ENCODE measurements around the gene TYW1B.
"Not testable (repeated sequence)": the region's sequence is repeated elsewhere in the genome, so short reads cannot be mapped to it uniquely, and the experiment has no call there.

DNA sequence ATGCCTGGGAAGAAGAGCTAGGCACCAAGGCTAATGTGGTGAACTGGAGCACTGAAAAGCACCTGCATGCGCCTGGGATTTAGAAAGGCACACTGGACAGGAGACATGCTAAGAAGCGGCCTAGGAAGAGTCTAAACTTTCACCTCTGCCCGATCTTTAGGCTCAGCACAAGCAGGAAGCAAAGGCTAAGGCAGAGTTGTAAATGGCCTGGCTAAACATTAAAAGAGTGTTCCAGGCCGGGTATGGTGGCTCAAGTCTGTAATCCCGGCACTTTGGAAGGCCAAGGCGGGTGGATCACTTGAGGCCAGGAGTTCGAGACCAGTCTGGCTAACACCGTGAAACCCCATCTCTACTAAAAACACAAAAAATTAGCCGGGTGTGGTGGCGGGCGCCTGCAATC lies 88.3 kb downstream of the TYW1B start:
- TF ChIP-seq, protein P1, sequence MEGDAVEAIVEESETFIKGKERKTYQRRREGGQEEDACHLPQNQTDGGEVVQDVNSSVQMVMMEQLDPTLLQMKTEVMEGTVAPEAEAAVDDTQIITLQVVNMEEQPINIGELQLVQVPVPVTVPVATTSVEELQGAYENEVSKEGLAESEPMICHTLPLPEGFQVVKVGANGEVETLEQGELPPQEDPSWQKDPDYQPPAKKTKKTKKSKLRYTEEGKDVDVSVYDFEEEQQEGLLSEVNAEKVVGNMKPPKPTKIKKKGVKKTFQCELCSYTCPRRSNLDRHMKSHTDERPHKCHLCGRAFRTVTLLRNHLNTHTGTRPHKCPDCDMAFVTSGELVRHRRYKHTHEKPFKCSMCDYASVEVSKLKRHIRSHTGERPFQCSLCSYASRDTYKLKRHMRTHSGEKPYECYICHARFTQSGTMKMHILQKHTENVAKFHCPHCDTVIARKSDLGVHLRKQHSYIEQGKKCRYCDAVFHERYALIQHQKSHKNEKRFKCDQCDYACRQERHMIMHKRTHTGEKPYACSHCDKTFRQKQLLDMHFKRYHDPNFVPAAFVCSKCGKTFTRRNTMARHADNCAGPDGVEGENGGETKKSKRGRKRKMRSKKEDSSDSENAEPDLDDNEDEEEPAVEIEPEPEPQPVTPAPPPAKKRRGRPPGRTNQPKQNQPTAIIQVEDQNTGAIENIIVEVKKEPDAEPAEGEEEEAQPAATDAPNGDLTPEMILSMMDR (IDR thresholded peaks at IDR 0.05; ENCODE audit: insufficient read depth, low read length) = not testable (repeated sequence)
- TF ChIP-seq POLR2AphosphoS5 (IDR thresholded peaks at IDR 0.05; ENCODE audit: low read depth); GABPA (IDR thresholded peaks at IDR 0.05; ENCODE audit: low read depth); SPI1 (IDR thresholded peaks at IDR 0.05; ENCODE audit: borderline replicate concordance, low read depth): not testable (repeated sequence)
- TF ChIP-seq, protein P2, sequence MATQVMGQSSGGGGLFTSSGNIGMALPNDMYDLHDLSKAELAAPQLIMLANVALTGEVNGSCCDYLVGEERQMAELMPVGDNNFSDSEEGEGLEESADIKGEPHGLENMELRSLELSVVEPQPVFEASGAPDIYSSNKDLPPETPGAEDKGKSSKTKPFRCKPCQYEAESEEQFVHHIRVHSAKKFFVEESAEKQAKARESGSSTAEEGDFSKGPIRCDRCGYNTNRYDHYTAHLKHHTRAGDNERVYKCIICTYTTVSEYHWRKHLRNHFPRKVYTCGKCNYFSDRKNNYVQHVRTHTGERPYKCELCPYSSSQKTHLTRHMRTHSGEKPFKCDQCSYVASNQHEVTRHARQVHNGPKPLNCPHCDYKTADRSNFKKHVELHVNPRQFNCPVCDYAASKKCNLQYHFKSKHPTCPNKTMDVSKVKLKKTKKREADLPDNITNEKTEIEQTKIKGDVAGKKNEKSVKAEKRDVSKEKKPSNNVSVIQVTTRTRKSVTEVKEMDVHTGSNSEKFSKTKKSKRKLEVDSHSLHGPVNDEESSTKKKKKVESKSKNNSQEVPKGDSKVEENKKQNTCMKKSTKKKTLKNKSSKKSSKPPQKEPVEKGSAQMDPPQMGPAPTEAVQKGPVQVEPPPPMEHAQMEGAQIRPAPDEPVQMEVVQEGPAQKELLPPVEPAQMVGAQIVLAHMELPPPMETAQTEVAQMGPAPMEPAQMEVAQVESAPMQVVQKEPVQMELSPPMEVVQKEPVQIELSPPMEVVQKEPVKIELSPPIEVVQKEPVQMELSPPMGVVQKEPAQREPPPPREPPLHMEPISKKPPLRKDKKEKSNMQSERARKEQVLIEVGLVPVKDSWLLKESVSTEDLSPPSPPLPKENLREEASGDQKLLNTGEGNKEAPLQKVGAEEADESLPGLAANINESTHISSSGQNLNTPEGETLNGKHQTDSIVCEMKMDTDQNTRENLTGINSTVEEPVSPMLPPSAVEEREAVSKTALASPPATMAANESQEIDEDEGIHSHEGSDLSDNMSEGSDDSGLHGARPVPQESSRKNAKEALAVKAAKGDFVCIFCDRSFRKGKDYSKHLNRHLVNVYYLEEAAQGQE (IDR thresholded peaks at IDR 0.05; ENCODE audit: insufficient replicate concordance, low read depth) = not testable (repeated sequence)

Data from HL-60 (cell line).